AG04450 (cell line): ENCODE measurements around the gene NRG2. TPM values are rescaled to one million over a fixed set of nuclear protein-coding genes. Genes with fewer than 3 reads are reported as not detected.

Source experiments
- CTCF ChIA-PET: fragments of 300-600, 350-600 bp; formaldehyde crosslinking; extraction: SDS; loops from one replicate; lab custom pipeline; 2022; ENCODE audit warnings: antibody characterized with exemption, inconsistent platforms; lab: Charles Lee
- POLR2A ChIA-PET: fragments of 350-600 bp; formaldehyde crosslinking; extraction: SDS; loops from one replicate; lab custom pipeline; 2021; ENCODE audit warnings: antibody characterized with exemption, inconsistent platforms; lab: Yijun Ruan, JAX
- DNase-seq: peaks from one replicate; pipeline ENCODE4 v3.0.0-alpha.2; 2011; ENCODE audit warnings: low read depth, low spot score
- H3K27ac ChIP-seq: one replicate; pipeline ENCODE4 v1.5.1; 2012; ENCODE audit warnings: low read depth, low read length, control low read depth
- H3K27me3 ChIP-seq: one replicate; pipeline ENCODE4 v1.6.0; 2012; ENCODE audit warnings: low read length; ENCODE audit not compliant: control insufficient read depth, insufficient read depth
- H3K4me3 ChIP-seq: 2 replicates; pipeline ENCODE4 v1.5.1; 2011; ENCODE audit warnings: mild to moderate bottlenecking, low read depth, low read length, control low read depth
- H3K9me3 ChIP-seq: 2 replicates; pipeline ENCODE4 v1.5.1; 2012; ENCODE audit warnings: low read length; ENCODE audit not compliant: control insufficient read depth, insufficient read depth
- CTCF ChIP-seq: IDR thresholded peaks from 2 replicates; pipeline ENCODE4 v1.5.1; 2011; ENCODE audit warnings: low read depth, low read length, control low read depth, inconsistent platforms
- polyA plus RNA-seq: library from polyadenylated mRNA; depleted of rRNA; stranded (reverse); fragments of >200 nt; gene quantifications from 2 replicates; pipeline ENCODE4 v1.2.3, GENCODE V29; 2011

NRG2 gene
- polyA plus RNA-seq, 1 experiment: 0.02 TPM

GRCh38 chr5:139823757-139824355 is 219.2 kb downstream of the NRG2 start:
- no peak overlapping the region for H3K4me3 ChIP-seq
- POLR2A ChIA-PET: no interaction called here
- TF ChIP-seq CTCF: no peak
- peaks cover 25% of the 10 kb centered on the region for H3K27me3 ChIP-seq
- CTCF ChIA-PET: no interaction called here
- no peak overlapping the region for H3K27ac ChIP-seq
- DNase-seq: no peak
- no peaks in the 10 kb centered on the region for H3K9me3 ChIP-seq

- Histone ChIP-seq H3K27me3 (peaks cover 23% of the 10 kb centered on the region), H3K27ac (no peak overlapping the region), H3K4me3 (no peak overlapping the region), H3K9me3 (no peaks in the 10 kb centered on the region)
- POLR2A ChIA-PET: no interaction called here
- DNase-seq: no peak
- CTCF ChIA-PET: interaction anchor here (0.5 kb wide), 1 partner anchor 42 kb away, joined by 3 read pairs; no protein-coding TSS in a partner anchor
- no peak for TF ChIP-seq CTCF
These were observed 220.3 kb downstream of the NRG2 start for GRCh38 chr5:139822553-139823425.

GRCh38 chr5:139821806-139822552 is 221.1 kb downstream of the NRG2 start:
- ChIA-PET POLR2A (no interaction called here), CTCF (interaction anchor here (0.5 kb wide), 1 partner anchor 42 kb away, joined by 3 read pairs; no protein-coding TSS in a partner anchor)
- no peak for DNase-seq
- Histone ChIP-seq H3K27me3 (peaks cover 25% of the 10 kb centered on the region), H3K9me3 (no peaks in the 10 kb centered on the region), H3K4me3 (no peak overlapping the region), H3K27ac (no peak overlapping the region)
- TF ChIP-seq CTCF: no peak

GRCh38 chr5:139820606-139821005 is 222.5 kb downstream of the NRG2 start:
- CTCF ChIA-PET: no interaction called here
- no peak for DNase-seq
- no peak overlapping the region for H3K4me3 ChIP-seq
- H3K27me3 ChIP-seq: peaks cover 26% of the 10 kb centered on the region
- TF ChIP-seq CTCF: no peak
- no peaks in the 10 kb centered on the region; the same call in 1 of the 2 replicates for H3K9me3 ChIP-seq
- no peak overlapping the region for H3K27ac ChIP-seq
- POLR2A ChIA-PET: no interaction called here
